Heart right ventricle (tissue), 16 donors: ENCODE measurements around the gene XCL2. TPM values are rescaled to one million over a fixed set of nuclear protein-coding genes. Genes with fewer than 3 reads are reported as not detected.
"Not testable (repeated sequence)": the region's sequence is repeated elsewhere in the genome, so short reads cannot be mapped to it uniquely, and the experiment has no call there.

Experiments used
- ATAC-seq, 8 donors: fragments of 200-7000 bp; cut with Tn5 transposase; one replicate each; pipeline ENCODE4 v1.9.1; 2020; ENCODE audit warnings: mild to moderate bottlenecking in 8 of 8, moderate library complexity in 8 of 8, moderate number of reproducible peaks in 1 of 8
- DNase-seq, 2 donors: peaks; one replicate each; pipeline ENCODE4 v3.0.0-alpha.2; 2020
- H3K27ac ChIP-seq, 10 donors: fragments of 200-600 bp; sonication (generic) in 2 of 10; one replicate each; pipeline versions ENCODE4 v1.5.0 to v1.8.0; 2020 to 2022; ENCODE audit warnings: mild to moderate bottlenecking in 3 of 10
- H3K27me3 ChIP-seq, 7 donors: fragments of 200-600 bp; one replicate each; pipeline ENCODE4 v1.8.0; 2021 to 2022; ENCODE audit warnings: mild to moderate bottlenecking in 2 of 7
- H3K36me3 ChIP-seq, 9 donors: fragments of 200-600 bp; sonication (generic) in 1 of 9; one replicate each; pipeline versions ENCODE4 v1.5.0 to v1.8.0; 2020 to 2022; ENCODE audit warnings: mild to moderate bottlenecking in 2 of 9
- H3K4me1 ChIP-seq, 9 donors: fragments of 200-600 bp; sonication (generic) in 1 of 9; one replicate each; pipeline versions ENCODE4 v1.5.0 to v1.8.0; 2020 to 2022; ENCODE audit warnings: mild to moderate bottlenecking in 4 of 9
- H3K4me3 ChIP-seq, 10 donors: fragments of 200-600 bp; sonication (generic) in 2 of 10; one replicate each; pipeline versions ENCODE4 v1.5.0 to v1.8.0; 2020 to 2022; ENCODE audit warnings: mild to moderate bottlenecking in 7 of 10, moderate library complexity in 2 of 10
- H3K9me3 ChIP-seq, 11 donors: fragments of 200-600 bp in 10 of 11; sonication (generic) in 2 of 11; one replicate each; pipeline versions ENCODE4 v1.5.0 to v1.8.0; 2013 to 2022; ENCODE audit warnings: mild to moderate bottlenecking in 2 of 11, control low read depth in 1 of 11, moderate library complexity in 1 of 11
- CTCF ChIP-seq, 9 donors: fragments of 200-600 bp; sonication (generic) in 2 of 9; IDR thresholded peaks; one replicate each; pipeline versions ENCODE4 v1.5.0 to v1.8.0; 2021 to 2022; ENCODE audit warnings: antibody characterized with exemption in 9 of 9, mild to moderate bottlenecking in 5 of 9, moderate library complexity in 1 of 9
- WGBS, 2 donors: extraction: QIAGEN DNeasy Blood & Tissue Kit; methylation state at CpG; one replicate each; pipeline ENCODE4 v1.1.7; 2013; ENCODE audit warnings: inconsistent platforms in 1 of 2; 5-methylcytosine and 5-hydroxymethylcytosine counted together
- intact Hi-C, 10 donors: fragments of 100-400 bp; cut with DNase I; formaldehyde crosslinking; loops; one replicate each; pipeline versions ENCODE4 v1.11.1 to v1.14.2; 2022
- polyA plus RNA-seq, 2 donors: library from polyadenylated mRNA; stranded (reverse); fragments of 200-250 nt; gene quantifications; one replicate each; pipeline ENCODE4 v1.2.3, GENCODE V29; 2013
- total RNA-seq, 10 donors: library from RNA; stranded (reverse); fragmentation: NEBNext Ultra II Directional in 3 of 10; extraction: Animal tissue kit (Norgen Biotek cat#: 25700) in 3 of 10; gene quantifications; one replicate each; pipeline versions ENCODE4 v1.2.1 to v1.2.4, GENCODE V29; 2021 to 2023
- donor health status: Arrhythmogenic right ventricular cardiomyopathy.
- donor health status: ischemic (EF 13 %, LVEDD 7.1; RV severe dilation, severe dysfunction).
- donor health status: healthy with polysubstance abuse.
- donor health status: DM: no; HTN: yes; CAD: no.
- donor health status: DM: no; HTN: no; CAD: no.
- donor health status: ischemic (EF 25% LVEDD 6.9; RV normal size, moderate dysfunction).
- donor health status: ischemic (EF 25% LVEDD 5.7; RV mildly dilated, moderate dysfunction).
- donor health status: healthy.
- donor health status: DM: yes; HTN: yes; CAD: no.
- donor health status: Ischemic cardiomyopathy.
- donor health status: ischemic (EF 35%, LVEDD 5.7; RV mildly dilated, moderate dysfunction).
- donor health status: nonischemic (EF 11% LVEDD 7.7; RV severe dilation, severe dysfunction).
- donor health status: DM: yes; HTN: yes; CAD: no.
- donor health status: PGD.
- donor health status: ischemic (EF 29% LVEDD 5.4; RV normal size, mild dysfunction).
- donor health status: nonischemic (EF 23%, LVEDD 6.1; RV moderate dilation, normal function).

XCL2 gene
- total and polyA plus RNA-seq, 12 donors = 0.17 to 7.5 (median 0.54) TPM; not detected in 9

GRCh38 chr1:168545678-168546552 lies 2.1 kb upstream of the XCL2 start:
- H3K27me3 ChIP-seq, H3K4me3 ChIP-seq, H3K27ac ChIP-seq, H3K36me3 ChIP-seq, ATAC-seq, H3K9me3 ChIP-seq, H3K4me1 ChIP-seq, intact Hi-C loops: not testable (repeated sequence)
- TF ChIP-seq CTCF (IDR thresholded peaks at IDR 0.05) = peak in 4 of 9 donors; percentile 26 to 57 (median 44)
- DNase-seq = peak in 1 of 2 donors; percentile 7
- 46 to 61% methylated on average over 7 of the region's 7 CpGs for WGBS, 2 donors

GRCh38 chr1:168542978-168543377 lies 819 bp downstream of the XCL2 start:
- WGBS, 2 donors = 85 to 94% methylated on average over 2 of the region's 2 CpGs
- H3K27ac ChIP-seq, ATAC-seq, DNase-seq, H3K9me3 ChIP-seq, H3K27me3 ChIP-seq, H3K4me1 ChIP-seq, intact Hi-C loops, H3K4me3 ChIP-seq, H3K36me3 ChIP-seq: not testable (repeated sequence)

GRCh38 chr1:168540798-168541197 lies 3.0 kb downstream of the XCL2 start:
- H3K9me3 ChIP-seq, H3K36me3 ChIP-seq, H3K27ac ChIP-seq, ATAC-seq, intact Hi-C loops, H3K27me3 ChIP-seq, H3K4me3 ChIP-seq, DNase-seq: not testable (repeated sequence)
- H3K4me1 ChIP-seq = peaks cover 0 to 12% (median 0%) of the 10 kb centered on the region in 9 donors
- WGBS, 2 donors = 61 to 71% methylated on average over 7 of the region's 7 CpGs

- H3K4me3 ChIP-seq = no peak overlapping the region
- DNase-seq (no peak), ATAC-seq (no peak)
- H3K9me3 ChIP-seq = no peaks in the 10 kb centered on the region
- intact Hi-C loops = no loop called here
- no peaks in the 10 kb centered on the region for H3K27me3 ChIP-seq
- H3K4me1 ChIP-seq = peaks cover 0 to 37% (median 0%) of the 10 kb centered on the region in 9 donors
- TF ChIP-seq CTCF (IDR thresholded peaks at IDR 0.05) = no peak
- WGBS, 2 donors = 49 to 52% methylated on average over 1 of the region's 1 CpG
- peak overlapping the region in 1 of 10 donors; percentile 72 for H3K27ac ChIP-seq
- H3K36me3 ChIP-seq = no peaks in the 10 kb centered on the region
These were observed 8.3 kb downstream of the XCL2 start for GRCh38 chr1:168535536-168535935.

GRCh38 chr1:168531615-168532345 lies 12.0 kb downstream of the XCL2 start:
- ATAC-seq (no peak), DNase-seq (no peak)
- H3K9me3 ChIP-seq = no peaks in the 10 kb centered on the region
- no peak overlapping the region for H3K4me3 ChIP-seq
- no peak for TF ChIP-seq CTCF (IDR thresholded peaks at IDR 0.05)
- H3K4me1 ChIP-seq = peaks cover 0 to 40% (median 0%) of the 10 kb centered on the region in 9 donors
- intact Hi-C loops = no loop called here
- no peaks in the 10 kb centered on the region for H3K36me3 ChIP-seq
- H3K27me3 ChIP-seq = no peaks in the 10 kb centered on the region
- H3K27ac ChIP-seq = no peak overlapping the region
- 93 to 99% methylated on average over 2 of the region's 2 CpGs for WGBS, 2 donors
